OCI-LY3 (cell line): ENCODE measurements around the gene LASP1.
A peak's percentile ranks its signal among the peaks of the same experiment; 100 is the strongest.
"Not testable (repeated sequence)": the region's sequence is repeated elsewhere in the genome, so short reads cannot be mapped to it uniquely, and the experiment has no call there.

Experiments
- H2AFZ ChIP-seq: fragments of 200-600, 300-600 bp; shearing (Covaris generic); 2 replicates; pipeline ENCODE4 v1.6.0; 2014; ENCODE audit warnings: antibody characterized with exemption, low read depth, low read length
- H3K27ac ChIP-seq: fragments of 200-600, 300-600 bp; sonication (generic); 2 replicates; pipeline ENCODE4 v1.5.1; 2014; ENCODE audit warnings: mild to moderate bottlenecking, low read length, moderate library complexity, mixed read lengths
- H3K27me3 ChIP-seq: fragments of 200-600, 300-600 bp; sonication (generic); 2 replicates; pipeline ENCODE4 v1.6.1; 2014; ENCODE audit warnings: low read depth, low read length, mixed read lengths
- H3K36me3 ChIP-seq: fragments of 200-600, 300-600 bp; sonication (generic); replicated peaks from 2 replicates; pipeline ENCODE3; 2014; ENCODE audit warnings: low read depth, low read length, mixed read lengths
- H3K4me1 ChIP-seq: fragments of 300-600, 200-600 bp; sonication (generic); 2 replicates; pipeline ENCODE4 v1.6.1; 2014; ENCODE audit warnings: low read length, mixed read lengths
- H3K4me2 ChIP-seq: fragments of 200-600, 300-600 bp; sonication (generic); 2 replicates; pipeline ENCODE4 v1.6.1; 2014; ENCODE audit warnings: low read length, mixed read lengths
- H3K4me3 ChIP-seq: fragments of 300-600, 200-600 bp; sonication (generic); 2 replicates; pipeline ENCODE4 v1.5.1; 2014; ENCODE audit warnings: antibody characterized with exemption, mild to moderate bottlenecking, low read length, moderate library complexity
- H3K79me2 ChIP-seq: fragments of 300-600, 200-600 bp; shearing (Covaris generic); 2 replicates; pipeline ENCODE4 v1.6.1; 2014; ENCODE audit warnings: mild to moderate bottlenecking, low read length, mixed read lengths
- H3K9ac ChIP-seq: fragments of 300-600, 200-600 bp; shearing (Covaris generic); 2 replicates; pipeline ENCODE4 v1.6.0; 2014; ENCODE audit warnings: mild to moderate bottlenecking, low read length, moderate library complexity
- H3K9me3 ChIP-seq: fragments of 200-600, 300-600 bp; shearing (Covaris generic); 2 replicates; pipeline ENCODE4 v1.6.1; 2014; ENCODE audit warnings: low read length, mixed read lengths; ENCODE audit not compliant: insufficient read depth
- H4K20me1 ChIP-seq: fragments of 200-600, 300-600 bp; sonication (generic); 2 replicates; pipeline ENCODE4 v1.6.1; 2016; ENCODE audit warnings: low read length, mixed read lengths; ENCODE audit not compliant: insufficient read depth
- CTCF ChIP-seq: fragments of 200-600, 300-600 bp; sonication (generic); IDR thresholded peaks from 2 replicates; pipeline ENCODE4 v1.5.1; 2014; ENCODE audit warnings: antibody characterized with exemption, low read length, low read depth
- EZH2phosphoT487 ChIP-seq: fragments of 200-600 bp; shearing (Covaris generic); IDR thresholded peaks from 2 replicates; pipeline ENCODE4 v1.6.1; 2018; ENCODE audit warnings: antibody characterized with exemption, mixed run types, low read depth

Gene LASP1

GRCh38 chr17:38940404-38940803, 70.5 kb downstream of the LASP1 start:
- Histone ChIP-seq H3K4me3 (no peak overlapping the region), H3K9me3 (no peaks in the 10 kb centered on the region), H3K4me2 (no peak overlapping the region), H3K27ac (no peak overlapping the region), H3K9ac (no peak overlapping the region), H3K79me2 (no peaks in the 10 kb centered on the region), H3K27me3 (peaks cover 13% of the 10 kb centered on the region), H3K36me3 (no peaks in the 10 kb centered on the region), H2AFZ (no peak overlapping the region), H4K20me1 (no peaks in the 10 kb centered on the region), H3K4me1 (peaks cover 7% of the 10 kb centered on the region; the same call in 1 of the 2 replicates)
- no peak for TF ChIP-seq CTCF
- TF ChIP-seq EZH2phosphoT487, result no peak

- Histone ChIP-seq H3K9ac (no peak overlapping the region), H4K20me1 (no peaks in the 10 kb centered on the region), H3K27me3 (no peaks in the 10 kb centered on the region), H2AFZ (peak overlapping the region; percentile 46; the same call in 1 of the 2 replicates), H3K4me2 (peak overlapping the region; percentile 47), H3K4me1 (peaks cover 7% of the 10 kb centered on the region; the same call in 1 of the 2 replicates), H3K79me2 (no peaks in the 10 kb centered on the region), H3K9me3 (no peaks in the 10 kb centered on the region), H3K36me3 (no peaks in the 10 kb centered on the region), H3K27ac (no peak overlapping the region), H3K4me3 (0 out of 2 replicates have a peak overlapping the region, but pooled peaks have one; percentile 13)
- TF ChIP-seq EZH2phosphoT487 (no peak), CTCF (no peak)
Measured at GRCh38 chr17:38942696-38943334, 73.0 kb downstream of the LASP1 start.

- H3K79me2 ChIP-seq, result no peaks in the 10 kb centered on the region
- no peak overlapping the region for H2AFZ ChIP-seq
- H3K36me3 ChIP-seq, result no peaks in the 10 kb centered on the region
- H3K27me3 ChIP-seq, result no peaks in the 10 kb centered on the region
- no peak overlapping the region for H3K27ac ChIP-seq
- TF ChIP-seq CTCF (no peak), EZH2phosphoT487 (no peak)
- H4K20me1 ChIP-seq, result no peaks in the 10 kb centered on the region
- H3K4me3 ChIP-seq, result no peak overlapping the region
- no peak overlapping the region for H3K9ac ChIP-seq
- no peaks in the 10 kb centered on the region for H3K9me3 ChIP-seq
- peak overlapping the region; percentile 37 for H3K4me2 ChIP-seq
- H3K4me1 ChIP-seq, result peaks cover 7% of the 10 kb centered on the region; the same call in 1 of the 2 replicates
Measured at GRCh38 chr17:38943607-38944006, 73.7 kb downstream of the LASP1 start.

GRCh38 chr17:38947189-38947588, 77.3 kb downstream of the LASP1 start:
- H3K79me2 ChIP-seq, result no peaks in the 10 kb centered on the region
- TF ChIP-seq EZH2phosphoT487 (no peak), CTCF (no peak)
- no peaks in the 10 kb centered on the region for H3K36me3 ChIP-seq
- H3K4me3 ChIP-seq, result no peak overlapping the region
- no peak overlapping the region for H2AFZ ChIP-seq
- H3K4me2 ChIP-seq, result no peak overlapping the region
- no peaks in the 10 kb centered on the region for H4K20me1 ChIP-seq
- H3K9ac ChIP-seq, result no peak overlapping the region
- no peaks in the 10 kb centered on the region for H3K9me3 ChIP-seq
- H3K27ac ChIP-seq, result no peak overlapping the region
- no peaks in the 10 kb centered on the region for H3K27me3 ChIP-seq
- peaks cover 7% of the 10 kb centered on the region; the same call in 1 of the 2 replicates for H3K4me1 ChIP-seq

GRCh38 chr17:38953800-38954199, 83.9 kb downstream of the LASP1 start:
- H3K9ac ChIP-seq, H3K4me2 ChIP-seq, H3K79me2 ChIP-seq, H2AFZ ChIP-seq, H3K36me3 ChIP-seq, H3K4me3 ChIP-seq, H4K20me1 ChIP-seq, H3K27ac ChIP-seq, H3K9me3 ChIP-seq, H3K4me1 ChIP-seq, H3K27me3 ChIP-seq: not testable (repeated sequence)
